ENCODE measurements around the gene SPIRE2. TPM values are rescaled to one million over a fixed set of nuclear protein-coding genes. Genes with fewer than 3 reads are reported as not detected.

SPIRE2 gene
- total and polyA plus RNA-seq, 2 donors from 2014 or later = 2.9 to 6.5 TPM

- Histone ChIP-seq H3K27me3 (ENCODE audit: control insufficient read depth, insufficient read depth, low read length) (no peaks in the 10 kb centered on the region), H3K27ac (ENCODE audit: low read depth in 2 of 2, low read length in 2 of 2) (no peak overlapping the region), H3K4me3 (ENCODE audit: low read length in 3 of 3) (no peak overlapping the region), H3K36me3 (ENCODE audit: control insufficient read depth in 2 of 3, insufficient read depth in 3 of 3, low read length in 3 of 3) (no peaks in the 10 kb centered on the region), H3K9me3 (ENCODE audit: control insufficient read depth in 2 of 3, insufficient read depth in 1 of 3, low read length in 3 of 3) (no peaks in the 10 kb centered on the region), H3K4me1 (ENCODE audit: control insufficient read depth in 2 of 3, insufficient read depth in 2 of 3, low read depth in 1 of 3, low read length in 3 of 3) (no peaks in the 10 kb centered on the region), H3K9ac (ENCODE audit: low read length in 3 of 3) (no peak overlapping the region)
- no peak for DNase-seq
- TF ChIP-seq CTCF (IDR thresholded peaks at IDR 0.05; ENCODE audit: borderline replicate concordance, extremely low read depth, insufficient read depth) = no peak
- no peak for FAIRE-seq
- intact Hi-C loops (cut with DNase I) = no loop called here
Observed at GRCh38 chr16:89837014-89837546, 8.8 kb downstream of the SPIRE2 start.

GRCh38 chr16:89841275-89841674 lies 13.0 kb downstream of the SPIRE2 start:
- Histone ChIP-seq H3K4me1 (ENCODE audit: control insufficient read depth in 2 of 3, insufficient read depth in 2 of 3, low read depth in 1 of 3, low read length in 3 of 3) (no peaks in the 10 kb centered on the region), H3K4me3 (ENCODE audit: low read length in 3 of 3) (no peak overlapping the region), H3K27ac (ENCODE audit: low read depth in 2 of 2, low read length in 2 of 2) (no peak overlapping the region), H3K27me3 (ENCODE audit: control insufficient read depth, insufficient read depth, low read length) (no peaks in the 10 kb centered on the region), H3K9me3 (ENCODE audit: control insufficient read depth in 2 of 3, insufficient read depth in 1 of 3, low read length in 3 of 3) (no peaks in the 10 kb centered on the region), H3K36me3 (ENCODE audit: control insufficient read depth in 2 of 3, insufficient read depth in 3 of 3, low read length in 3 of 3) (no peaks in the 10 kb centered on the region), H3K9ac (ENCODE audit: low read length in 3 of 3) (no peak overlapping the region)
- intact Hi-C loops (cut with DNase I) = no loop called here
- TF ChIP-seq CTCF (IDR thresholded peaks at IDR 0.05; ENCODE audit: borderline replicate concordance, extremely low read depth, insufficient read depth) = no peak
- no peak for DNase-seq
- FAIRE-seq = no peak

- H3K9me3 ChIP-seq (ENCODE audit: control insufficient read depth in 2 of 3, insufficient read depth in 1 of 3, low read length in 3 of 3) = no peaks in the 10 kb centered on the region
- no peak overlapping the region for H3K27ac ChIP-seq (ENCODE audit: low read depth in 2 of 2, low read length in 2 of 2)
- no peak overlapping the region for H3K9ac ChIP-seq (ENCODE audit: low read length in 3 of 3)
- H3K4me3 ChIP-seq (ENCODE audit: low read length in 3 of 3) = no peak overlapping the region
- no peak for TF ChIP-seq CTCF (IDR thresholded peaks at IDR 0.05; ENCODE audit: borderline replicate concordance, extremely low read depth, insufficient read depth)
- DNase-seq (peak in 3 of 5 donors; percentile 45 to 87 (median 85)), FAIRE-seq (no peak)
- no peaks in the 10 kb centered on the region for H3K36me3 ChIP-seq (ENCODE audit: control insufficient read depth in 2 of 3, insufficient read depth in 3 of 3, low read length in 3 of 3)
- intact Hi-C loops (cut with DNase I) = no loop called here
- H3K27me3 ChIP-seq (ENCODE audit: control insufficient read depth, insufficient read depth, low read length) = no peaks in the 10 kb centered on the region
- peaks cover 0 to under 1% (median 0%) of the 10 kb centered on the region in 3 donors for H3K4me1 ChIP-seq (ENCODE audit: control insufficient read depth in 2 of 3, insufficient read depth in 2 of 3, low read depth in 1 of 3, low read length in 3 of 3)
Observed at GRCh38 chr16:89842471-89843408, 14.5 kb downstream of the SPIRE2 start.

Data from kidney (tissue), 14 donors.